GM12878 (cell line): ENCODE measurements around the gene RAD51B. TPM values are rescaled to one million over a fixed set of nuclear protein-coding genes. Genes with fewer than 3 reads are reported as not detected.

Experiments
- ATAC-seq: fragments of 200-7000 bp; cut with Tn5 transposase; 3 replicates; pipeline ENCODE4 v1.9.1; 2020; ENCODE audit warnings: mild to moderate bottlenecking, moderate library complexity
- BruUV-seq: library from RNA; stranded (reverse); fragments of 400-500 nt; replicated peaks from 2 replicates; lab custom pipeline; 2021; lab: Mats Ljungman, UMichigan
- CTCF ChIA-PET: fragments of 300-600 bp; sonication (Branson Sonifier 250); formaldehyde crosslinking; extraction: SDS; loops from one replicate; lab custom pipeline; 2021; ENCODE audit warnings: inconsistent platforms; lab: Yijun Ruan, JAX
- POLR2A ChIA-PET: fragments of 350-600 bp; formaldehyde crosslinking; extraction: SDS; loops from one replicate; lab custom pipeline; 2021; ENCODE audit warnings: inconsistent platforms; lab: Charles Lee
- RAD21 ChIA-PET: fragments of 300-600 bp; sonication (Branson Sonifier 250); formaldehyde crosslinking; loops from one replicate; lab custom pipeline; 2023; ENCODE audit warnings: antibody characterized with exemption; ENCODE audit not compliant: unreplicated experiment; lab: Charles Lee
- SMC1A ChIA-PET: fragments of 300-600 bp; sonication (Branson Sonifier 250); formaldehyde crosslinking; loops from one replicate; lab custom pipeline; 2023; ENCODE audit not compliant: unreplicated experiment, uncharacterized antibody; lab: Charles Lee
- DNase-seq: peaks from one replicate; pipeline ENCODE4 v3.0.0-alpha.2; 2011; ENCODE audit warnings: low read depth, low spot score
- FAIRE-seq: peaks from 3 replicates; lab custom pipeline; 2011; peaks lifted over from hg19 to GRCh38; lab: Jason Lieb, UNC
- H2AFZ ChIP-seq: 2 replicates; pipeline ENCODE4 v1.6.0; 2011; ENCODE audit warnings: low read depth, low read length, control low read depth; ENCODE audit not compliant: control insufficient read depth
- H3K27ac ChIP-seq: 2 replicates; pipeline ENCODE4 v1.5.1; 2011; ENCODE audit warnings: control low read depth; ENCODE audit not compliant: control insufficient read depth, insufficient read depth
- H3K27me3 ChIP-seq, 2 experiments: replicated peaks in 1 of 2; 2 replicates each; pipeline versions ENCODE4 v1.6.0 to v1.6.1; 2011; ENCODE audit warnings: low read length in 1 of 2; ENCODE audit not compliant: control insufficient read depth in 2 of 2, insufficient read depth in 2 of 2
- H3K36me3 ChIP-seq, 2 experiments: 2 replicates each; pipeline ENCODE4 v1.5.1; 2011; ENCODE audit warnings: low read length in 1 of 2; ENCODE audit not compliant: control insufficient read depth in 2 of 2, insufficient read depth in 2 of 2
- H3K4me1 ChIP-seq: 2 replicates; pipeline ENCODE4 v1.6.1; 2011; ENCODE audit warnings: mild to moderate bottlenecking, low read length, moderate library complexity, mixed read lengths; ENCODE audit not compliant: control insufficient read depth, insufficient read depth
- H3K4me2 ChIP-seq: 2 replicates; pipeline ENCODE4 v1.6.0; 2011; ENCODE audit warnings: control low read depth; ENCODE audit not compliant: control insufficient read depth, insufficient read depth
- H3K4me3 ChIP-seq: fragments of 200-600 bp; sonication (generic); 2 replicates; pipeline ENCODE4 v1.5.1; 2016
- H3K79me2 ChIP-seq: 2 replicates; pipeline ENCODE4 v1.6.0; 2011; ENCODE audit warnings: low read length; ENCODE audit not compliant: control insufficient read depth, insufficient read depth
- H3K9ac ChIP-seq: 2 replicates; pipeline ENCODE4 v1.8.0; 2011; ENCODE audit warnings: low read length, control low read depth, mixed read lengths; ENCODE audit not compliant: control insufficient read depth, insufficient read depth
- H3K9me3 ChIP-seq: replicated peaks from 3 replicates; pipeline ENCODE4 v1.5.1; 2011; ENCODE audit warnings: mild to moderate bottlenecking, low read length; ENCODE audit not compliant: control insufficient read depth, insufficient read depth
- H4K20me1 ChIP-seq: 2 replicates; pipeline ENCODE4 v1.6.0; 2011; ENCODE audit not compliant: control insufficient read depth, insufficient read depth
- ATF3 ChIP-seq: IDR thresholded peaks from 2 replicates; pipeline ENCODE4 v1.6.1; 2011; ENCODE audit warnings: low read depth, mild to moderate bottlenecking, low read length, moderate library complexity, borderline replicate concordance; ENCODE audit errors: extremely low read depth
- CEBPB ChIP-seq, 2 experiments: fragments of 150-350 bp in 1 of 2; IDR thresholded peaks; 2 replicates each; pipeline ENCODE4 v1.6.1; 2012 to 2014; ENCODE audit warnings: low read depth in 2 of 2, low read length in 2 of 2, borderline replicate concordance in 1 of 2, inconsistent platforms in 1 of 2
- CREM ChIP-seq: IDR thresholded peaks from 2 replicates; pipeline ENCODE4 v1.6.1; 2014; ENCODE audit warnings: antibody characterized with exemption, low read depth
- ETV6 ChIP-seq, 2 experiments: fragments of 450-650 bp in 1 of 2; IDR thresholded peaks in 1 of 2; conservative IDR thresholded peaks in 1 of 2; 2 replicates each; pipeline ENCODE4 v1.6.1; 2014; ENCODE audit warnings: antibody characterized with exemption in 1 of 2, borderline replicate concordance in 1 of 2, low read depth in 1 of 2, mild to moderate bottlenecking in 1 of 2, moderate library complexity in 1 of 2
- MEF2A ChIP-seq: IDR thresholded peaks from 2 replicates; pipeline ENCODE4 v1.6.1; 2011; ENCODE audit warnings: low read depth, mild to moderate bottlenecking, low read length, moderate library complexity; ENCODE audit not compliant: insufficient read depth
- NFIC ChIP-seq: IDR thresholded peaks from 2 replicates; pipeline ENCODE4 v1.6.1; 2012; ENCODE audit warnings: low read depth, mild to moderate bottlenecking, inconsistent platforms, low read length, moderate library complexity
- RAD21 ChIP-seq: IDR thresholded peaks from 2 replicates; pipeline ENCODE4 v1.6.1; 2011; ENCODE audit warnings: mild to moderate bottlenecking, low read depth, low read length, moderate library complexity; ENCODE audit not compliant: insufficient read depth
- REST ChIP-seq: IDR thresholded peaks from 2 replicates; pipeline ENCODE4 v1.6.1; 2012; ENCODE audit warnings: mild to moderate bottlenecking, low read depth, low read length
- RUNX3 ChIP-seq: IDR thresholded peaks from 2 replicates; pipeline ENCODE4 v1.6.1; 2012; ENCODE audit warnings: low read length, inconsistent platforms
- SUPT20H ChIP-seq: IDR thresholded peaks from 2 replicates; pipeline ENCODE4 v1.6.1; 2011; ENCODE audit warnings: low read depth, mild to moderate bottlenecking, low read length, moderate library complexity, borderline replicate concordance; ENCODE audit not compliant: control insufficient read depth
- SUZ12 ChIP-seq: fragments of 200-600 bp; sonication (generic); IDR thresholded peaks from one replicate; pipeline ENCODE4 v1.6.1; 2018; ENCODE audit warnings: antibody characterized with exemption, mild to moderate bottlenecking; ENCODE audit not compliant: unreplicated experiment
- USF1 ChIP-seq: IDR thresholded peaks from 2 replicates; pipeline ENCODE4 v1.6.1; 2011; ENCODE audit warnings: borderline replicate concordance, low read depth, mild to moderate bottlenecking, moderate library complexity, mixed read lengths, low read length; ENCODE audit not compliant: insufficient read depth; ENCODE audit errors: extremely low read length
- WGBS: methylation state at CpG from one replicate; pipeline ENCODE4 v1.1.6; 2016; ENCODE audit warnings: low lambda C conversion rate; ENCODE audit not compliant: insufficient replicate concordance, insufficient coverage; ENCODE audit errors: missing lambda C conversion rate; 5-methylcytosine and 5-hydroxymethylcytosine counted together
- in situ Hi-C: fragments of 300-500 bp; cut with MboI; formaldehyde crosslinking; loops from 9 replicates; pipeline ENCODE4 v1.14.3; 2018; ENCODE audit warnings: mixed read lengths
- intact Hi-C: fragments of 100-400 bp; cut with micrococcal nuclease; formaldehyde crosslinking; loops from one replicate; pipeline ENCODE4 v1.14.2; 2022; ENCODE audit not compliant: unreplicated experiment
- polyA plus RNA-seq, 11 experiments: library from polyadenylated mRNA; depleted of rRNA in 4 of 11; unstranded in 6 of 11; stranded (reverse) in 5 of 11; fragments of >200 nt; fragmentation: Nextera tagmentation in 4 of 11; fragmentation: Illumina TruSeq in 1 of 11; extraction: Ambion mirVana in 4 of 11; extraction: Trizol in 1 of 11; gene quantifications; 1 replicate in 1 of 11; 2 replicates in 10 of 11; pipeline versions ENCODE4 v1.2.1 to v1.2.3, GENCODE V29; 2011 to 2016; ENCODE audit warnings: inconsistent platforms in 2 of 11, missing spikeins in 2 of 11, low read depth in 1 of 11
- total RNA-seq, 4 experiments: library from RNA; depleted of rRNA in 3 of 4; stranded (reverse); fragments of >200 nt in 3 of 4; fragmentation: Illumina TruSeq in 1 of 4; extraction: Trizol in 1 of 4; gene quantifications; 2 replicates each; pipeline versions ENCODE4 v1.2.1 to v1.2.3, GENCODE V29; 2013 to 2021
- TF ChIP-seq, protein P1 (sequence below): fragments of 450-650 bp; conservative IDR thresholded peaks from 2 replicates; pipeline ENCODE4 v1.6.1; 2017; ENCODE audit warnings: mild to moderate bottlenecking, moderate library complexity

RAD51B gene
- total and polyA plus RNA-seq, 10 of the 15 experiments (the other 5 are each of a cell fraction or from before 2014, with no cell fraction given) = 9.8 to 26.8 (median 21.3) TPM

GRCh38 chr14:68223631-68224030 lies 404.1 kb downstream of the RAD51B start (continued):
- TF ChIP-seq, protein P1, sequence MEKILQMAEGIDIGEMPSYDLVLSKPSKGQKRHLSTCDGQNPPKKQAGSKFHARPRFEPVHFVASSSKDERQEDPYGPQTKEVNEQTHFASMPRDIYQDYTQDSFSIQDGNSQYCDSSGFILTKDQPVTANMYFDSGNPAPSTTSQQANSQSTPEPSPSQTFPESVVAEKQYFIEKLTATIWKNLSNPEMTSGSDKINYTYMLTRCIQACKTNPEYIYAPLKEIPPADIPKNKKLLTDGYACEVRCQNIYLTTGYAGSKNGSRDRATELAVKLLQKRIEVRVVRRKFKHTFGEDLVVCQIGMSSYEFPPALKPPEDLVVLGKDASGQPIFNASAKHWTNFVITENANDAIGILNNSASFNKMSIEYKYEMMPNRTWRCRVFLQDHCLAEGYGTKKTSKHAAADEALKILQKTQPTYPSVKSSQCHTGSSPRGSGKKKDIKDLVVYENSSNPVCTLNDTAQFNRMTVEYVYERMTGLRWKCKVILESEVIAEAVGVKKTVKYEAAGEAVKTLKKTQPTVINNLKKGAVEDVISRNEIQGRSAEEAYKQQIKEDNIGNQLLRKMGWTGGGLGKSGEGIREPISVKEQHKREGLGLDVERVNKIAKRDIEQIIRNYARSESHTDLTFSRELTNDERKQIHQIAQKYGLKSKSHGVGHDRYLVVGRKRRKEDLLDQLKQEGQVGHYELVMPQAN = no peak
- TF ChIP-seq USF1 = no peak

DNA sequence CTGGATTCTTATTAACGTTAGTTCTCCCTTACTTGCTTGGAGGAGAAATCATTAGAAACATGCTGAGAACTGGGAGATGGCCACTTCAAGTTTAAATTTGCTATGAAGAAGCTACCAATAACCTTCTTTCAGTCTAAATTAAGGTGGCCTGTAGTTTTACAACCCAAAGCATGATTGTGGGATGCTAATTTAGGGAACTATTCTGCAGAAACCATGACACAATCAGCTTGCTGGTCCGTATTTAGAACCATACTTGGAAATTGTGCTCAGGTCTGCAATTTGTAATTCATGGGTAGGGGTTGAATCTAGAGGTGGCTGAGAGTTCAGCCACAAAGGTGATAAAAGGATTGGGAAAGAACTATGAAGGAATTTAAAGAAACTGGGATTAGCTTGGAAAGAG lies 405.7 kb downstream of the RAD51B start:
- TF ChIP-seq RUNX3 = peak; percentile 65; the same call in 1 of the 2 replicates
- TF ChIP-seq RAD21 = no peak
- no peak for TF ChIP-seq SUPT20H
- no peak for TF ChIP-seq REST
- TF ChIP-seq ATF3 = no peak
- no peak for TF ChIP-seq ETV6 (conservative IDR thresholded peaks at IDR 0.05 in 1 of 2, IDR thresholded peaks at IDR 0.05 in 1 of 2; ENCODE audit: borderline replicate concordance in 1 of 2, low read depth in 1 of 2)
- 0 out of 2 replicates have a peak, but pooled peaks have one; percentile 66 for TF ChIP-seq MEF2A
- peak; percentile 31; the same call in 1 of the 2 replicates for TF ChIP-seq CREM
- peak; percentile 48; the same call in 1 of the 2 replicates for TF ChIP-seq NFIC
- no peak for TF ChIP-seq SUZ12
- no peak for TF ChIP-seq CEBPB (IDR thresholded peaks at IDR 0.05; ENCODE audit: borderline replicate concordance in 1 of 2, low read depth in 2 of 2, low read length in 2 of 2)
- Histone ChIP-seq H3K27me3 (no peaks in the 10 kb centered on the region), H2AFZ (no peak overlapping the region), H3K9me3 (no peaks in the 10 kb centered on the region; the same call in 2 of the 3 replicates), H3K79me2 (no peaks in the 10 kb centered on the region), H3K4me1 (no peaks in the 10 kb centered on the region), H3K27ac (no peak overlapping the region), H3K4me3 (no peak overlapping the region), H3K9ac (no peak overlapping the region), H3K4me2 (no peak overlapping the region), H4K20me1 (no peaks in the 10 kb centered on the region), H3K36me3 (no peaks in the 10 kb centered on the region)
- CTCF ChIA-PET = interaction anchor here (1.6 kb wide), 1 partner anchor 9 kb away, joined by 4 read pairs; no protein-coding TSS in a partner anchor
- ATAC-seq = no peak
- BruUV-seq = no TSS peak
- in situ Hi-C loops (no loop called here), intact Hi-C loops (no loop called here)
- no peak for DNase-seq
- FAIRE-seq = peak; percentile 44
- POLR2A ChIA-PET = interaction anchor here (1.0 kb wide), 1 partner anchor 10 kb away, joined by 3 read pairs; no protein-coding TSS in a partner anchor
- 93% methylated on average over 2 of the region's 2 CpGs for WGBS
- RAD21 ChIA-PET = interaction anchor here (0.6 to 0.8 kb wide), 2 partner anchors 10 to 281 kb away, joined by 3 read pairs; no protein-coding TSS in a partner anchor
- SMC1A ChIA-PET = interaction anchor here (0.9 to 1.7 kb wide), 8 partner anchors 15 to 204 kb away, joined by 3 to 7 read pairs (median 3); no protein-coding TSS in a partner anchor
